ENCODE results near the gene BHLHE40.

- TF ChIP-seq POLR2A (IDR thresholded peaks at IDR 0.05; ENCODE audit: low read length), result no peak
- TF ChIP-seq GATA1 (IDR thresholded peaks at IDR 0.05; ENCODE audit: low read depth, low read length), result no peak
Measured at GRCh38 chr3:5022187-5022965, 43.1 kb downstream of the BHLHE40 start.
